Thyroid gland (tissue), 4 donors: ENCODE data around the gene VSX1.

Experiments used
- POLR2A ChIP-seq, 2 donors: fragments of 450-650 bp; IDR thresholded peaks; one replicate each; pipeline ENCODE4 v1.6.1; 2017; ENCODE audit warnings: antibody characterized with exemption in 2 of 2, mild to moderate bottlenecking in 2 of 2, moderate library complexity in 1 of 2
- TF ChIP-seq, protein P1 (sequence below), 6 experiments: fragments of 200-600 bp in 3 of 6; fragments of 450-650 bp in 3 of 6; sonication (generic) in 3 of 6; IDR thresholded peaks; one replicate each; pipeline ENCODE4 v1.5.1; 2016 to 2019; ENCODE audit warnings: antibody characterized with exemption in 6 of 6, mild to moderate bottlenecking in 2 of 6, inconsistent platforms in 1 of 6, moderate library complexity in 1 of 6

DNA sequence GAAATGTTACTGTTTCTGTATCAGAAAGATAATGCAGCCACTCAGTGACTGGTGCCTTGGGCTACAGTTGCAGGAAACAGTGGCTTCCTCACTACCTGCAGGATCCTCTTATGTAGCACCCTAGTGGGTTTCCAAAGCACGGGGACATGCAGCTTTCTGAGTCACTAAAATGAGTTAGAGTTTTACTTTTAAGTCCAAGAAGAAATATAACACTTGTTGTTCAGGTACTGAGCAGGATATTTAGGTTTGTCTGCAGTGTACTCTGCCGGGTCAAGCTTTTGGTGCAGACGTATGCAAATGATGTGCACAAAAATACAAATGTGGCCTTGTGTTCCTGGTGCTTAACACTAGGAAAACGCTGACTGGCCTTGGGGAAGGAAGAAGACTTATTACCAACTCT is 46.0 kb downstream of the VSX1 start:
- TF ChIP-seq, protein P1, sequence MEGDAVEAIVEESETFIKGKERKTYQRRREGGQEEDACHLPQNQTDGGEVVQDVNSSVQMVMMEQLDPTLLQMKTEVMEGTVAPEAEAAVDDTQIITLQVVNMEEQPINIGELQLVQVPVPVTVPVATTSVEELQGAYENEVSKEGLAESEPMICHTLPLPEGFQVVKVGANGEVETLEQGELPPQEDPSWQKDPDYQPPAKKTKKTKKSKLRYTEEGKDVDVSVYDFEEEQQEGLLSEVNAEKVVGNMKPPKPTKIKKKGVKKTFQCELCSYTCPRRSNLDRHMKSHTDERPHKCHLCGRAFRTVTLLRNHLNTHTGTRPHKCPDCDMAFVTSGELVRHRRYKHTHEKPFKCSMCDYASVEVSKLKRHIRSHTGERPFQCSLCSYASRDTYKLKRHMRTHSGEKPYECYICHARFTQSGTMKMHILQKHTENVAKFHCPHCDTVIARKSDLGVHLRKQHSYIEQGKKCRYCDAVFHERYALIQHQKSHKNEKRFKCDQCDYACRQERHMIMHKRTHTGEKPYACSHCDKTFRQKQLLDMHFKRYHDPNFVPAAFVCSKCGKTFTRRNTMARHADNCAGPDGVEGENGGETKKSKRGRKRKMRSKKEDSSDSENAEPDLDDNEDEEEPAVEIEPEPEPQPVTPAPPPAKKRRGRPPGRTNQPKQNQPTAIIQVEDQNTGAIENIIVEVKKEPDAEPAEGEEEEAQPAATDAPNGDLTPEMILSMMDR (IDR thresholded peaks at IDR 0.05) = no peak
- TF ChIP-seq POLR2A (IDR thresholded peaks at IDR 0.05) = no peak
